GM23338 (cell line): ENCODE results near the gene SRSF2.

ENCODE experiments used
- CREB1 ChIP-seq: fragments of 250-450 bp; sonication (Bioruptor Pico); IDR thresholded peaks from 2 replicates; pipeline ENCODE4 v1.5.0; 2020; ENCODE audit warnings: low read depth, mild to moderate bottlenecking, moderate library complexity
- CTCF ChIP-seq, 2 experiments: fragments of 200-600 bp in 1 of 2; sonication (generic) in 1 of 2; conservative IDR thresholded peaks; 2 replicates each; pipeline versions ENCODE4 v1.5.1 to v1.6.1; 2016 to 2017; ENCODE audit warnings: antibody characterized with exemption in 2 of 2, low read depth in 2 of 2, mild to moderate bottlenecking in 2 of 2, moderate library complexity in 1 of 2
- ETS1 ChIP-seq: IDR thresholded peaks from 2 replicates; pipeline ENCODE4 v1.6.1; 2016; ENCODE audit warnings: antibody characterized with exemption
- EZH2 ChIP-seq: fragments of 200-600 bp; sonication (generic); IDR thresholded peaks from one replicate; pipeline ENCODE4 v1.8.0; 2017; ENCODE audit warnings: antibody characterized with exemption, mild to moderate bottlenecking, low read depth; ENCODE audit not compliant: unreplicated experiment
- EZH2phosphoT487 ChIP-seq: fragments of 200-600 bp; sonication (generic); IDR thresholded peaks from one replicate; pipeline ENCODE4 v1.8.1; 2018; ENCODE audit warnings: antibody characterized with exemption; ENCODE audit not compliant: unreplicated experiment
- JUNB ChIP-seq: IDR thresholded peaks from one replicate; pipeline ENCODE4 v1.6.1; 2016; ENCODE audit warnings: antibody characterized with exemption; ENCODE audit not compliant: unreplicated experiment
- NANOG ChIP-seq: IDR thresholded peaks from 2 replicates; pipeline ENCODE4 v1.6.1; 2016; ENCODE audit warnings: antibody characterized with exemption, borderline replicate concordance
- POLR2AphosphoS5 ChIP-seq: IDR thresholded peaks from 2 replicates; pipeline ENCODE4 v1.6.1; 2016; ENCODE audit warnings: antibody characterized with exemption, low read depth
- REST ChIP-seq: IDR thresholded peaks from one replicate; pipeline ENCODE4 v1.6.1; 2018; ENCODE audit warnings: antibody characterized with exemption; ENCODE audit not compliant: unreplicated experiment
- ZNF114 ChIP-seq: fragments of 250-450 bp; sonication (Bioruptor Pico); IDR thresholded peaks from 2 replicates; pipeline ENCODE4 v1.5.0; 2020; ENCODE audit warnings: mild to moderate bottlenecking, moderate library complexity
- ZNF462 ChIP-seq: fragments of 250-450 bp; sonication (Bioruptor Pico); IDR thresholded peaks from 2 replicates; pipeline ENCODE4 v1.5.0; 2020; ENCODE audit warnings: mild to moderate bottlenecking, moderate library complexity

- TF ChIP-seq CTCF (conservative IDR thresholded peaks at IDR 0.05; ENCODE audit: low read depth in 2 of 2) (no peak), EZH2 (no peak), ZNF114 (CRISPR knock-in tag) (no peak), POLR2AphosphoS5 (no peak), EZH2phosphoT487 (no peak), JUNB (no peak), REST (no peak), CREB1 (CRISPR knock-in tag) (no peak), ETS1 (no peak), NANOG (no peak), ZNF462 (CRISPR knock-in tag) (no peak)
Measured at GRCh38 chr17:76684756-76685155, 52.4 kb downstream of the SRSF2 start.
